ENCODE measurements around the gene AKR1C8.
"Not testable (repeated sequence)": the region's sequence is repeated elsewhere in the genome, so short reads cannot be mapped to it uniquely, and the experiment has no call there.

AKR1C8 gene

GRCh38 chr10:5184987-5185775, at the start of gene AKR1C8:
AKR1C8 (minus strand) TSS chr10:5185150; CDS start chr10:5185104, 46 bp downstream.
- DNase-seq (ENCODE audit: low read depth in 2 of 2, low spot score in 1 of 2) = no peak

- DNase-seq (ENCODE audit: low read depth in 2 of 2, low spot score in 1 of 2) = no peak
Observed at GRCh38 chr10:5234106-5234860, 49.3 kb upstream of the AKR1C8 start.

GRCh38 chr10:5233324-5233723, 48.4 kb upstream of the AKR1C8 start:
- DNase-seq (ENCODE audit: low read depth in 2 of 2, low spot score in 1 of 2) = no peak

- no peak for DNase-seq (ENCODE audit: low read depth in 2 of 2, low spot score in 1 of 2)
Observed at GRCh38 chr10:5229019-5229418, 44.1 kb upstream of the AKR1C8 start.

- not testable (repeated sequence) for DNase-seq (ENCODE audit: low read depth in 2 of 2, low spot score in 1 of 2)
Observed at GRCh38 chr10:5222942-5223341, 38.0 kb upstream of the AKR1C8 start.

GRCh38 chr10:5219262-5219661, 34.3 kb upstream of the AKR1C8 start:
- DNase-seq (ENCODE audit: low read depth in 2 of 2, low spot score in 1 of 2) = no peak

GRCh38 chr10:5216801-5217200, 31.9 kb upstream of the AKR1C8 start:
- DNase-seq (ENCODE audit: low read depth in 2 of 2, low spot score in 1 of 2) = no peak

- DNase-seq (ENCODE audit: low read depth in 2 of 2, low spot score in 1 of 2) = no peak
Observed at GRCh38 chr10:5211696-5212536, 27.0 kb upstream of the AKR1C8 start.

GRCh38 chr10:5210261-5210660, 25.3 kb upstream of the AKR1C8 start:
- not testable (repeated sequence) for DNase-seq (ENCODE audit: low read depth in 2 of 2, low spot score in 1 of 2)

- DNase-seq (ENCODE audit: low read depth in 2 of 2, low spot score in 1 of 2) = not testable (repeated sequence)
Observed at GRCh38 chr10:5209776-5210175, 24.8 kb upstream of the AKR1C8 start.

GRCh38 chr10:5206799-5207198, 21.8 kb upstream of the AKR1C8 start:
- no peak for DNase-seq (ENCODE audit: low read depth in 2 of 2, low spot score in 1 of 2)

GRCh38 chr10:5199398-5199797, 14.4 kb upstream of the AKR1C8 start:
- no peak for DNase-seq (ENCODE audit: low read depth in 2 of 2, low spot score in 1 of 2)

- no peak for DNase-seq (ENCODE audit: low read depth in 2 of 2, low spot score in 1 of 2)
Observed at GRCh38 chr10:5198386-5198785, 13.4 kb upstream of the AKR1C8 start.

GRCh38 chr10:5196702-5197113, 11.8 kb upstream of the AKR1C8 start, which contains the start of gene AKR1C4:
AKR1C4 (plus strand) TSS chr10:5196837; CDS start chr10:5196868, 31 bp downstream.
- DNase-seq (ENCODE audit: low read depth in 2 of 2, low spot score in 1 of 2) = no peak

GRCh38 chr10:5195727-5196374, 10.9 kb upstream of the AKR1C8 start:
- DNase-seq (ENCODE audit: low read depth in 2 of 2, low spot score in 1 of 2) = no peak

- no peak for DNase-seq (ENCODE audit: low read depth in 2 of 2, low spot score in 1 of 2)
Observed at GRCh38 chr10:5194431-5194830, 9.5 kb upstream of the AKR1C8 start.

GRCh38 chr10:5188358-5188757, 3.4 kb upstream of the AKR1C8 start:
- no peak for DNase-seq (ENCODE audit: low read depth in 2 of 2, low spot score in 1 of 2)

- no peak for DNase-seq (ENCODE audit: low read depth in 2 of 2, low spot score in 1 of 2)
Observed at GRCh38 chr10:5187867-5188266, 2.9 kb upstream of the AKR1C8 start.

- no peak for DNase-seq (ENCODE audit: low read depth in 2 of 2, low spot score in 1 of 2)
Observed at GRCh38 chr10:5183923-5184322, 1.0 kb downstream of the AKR1C8 start.

GRCh38 chr10:5180503-5180902, 4.4 kb downstream of the AKR1C8 start:
- DNase-seq (ENCODE audit: low read depth in 2 of 2, low spot score in 1 of 2) = not testable (repeated sequence)

GRCh38 chr10:5175581-5175980, 9.4 kb downstream of the AKR1C8 start:
- not testable (repeated sequence) for DNase-seq (ENCODE audit: low read depth in 2 of 2, low spot score in 1 of 2)

Measured in stimulated activated CD8-positive, alpha-beta memory T cell treated with anti-CD3 and anti-CD28 coated beads, Interleukin-4, amount 100 ng/mL, for 1 hour (primary cell).